Calu3 (cell line): ENCODE data around the gene MDM4. TPM values are rescaled to one million over a fixed set of nuclear protein-coding genes. Genes with fewer than 3 reads are reported as not detected.

Experiments
- BruUV-seq: library from RNA; stranded (reverse); fragments of 400-500 nt; replicated peaks from 2 replicates; lab custom pipeline; 2021; lab: Mats Ljungman, UMichigan
- CTCF ChIA-PET: fragments of 300-600 bp; sonication (Branson Sonifier 250); formaldehyde crosslinking; loops from one replicate; lab custom pipeline; 2022; ENCODE audit warnings: antibody characterized with exemption; lab: Charles Lee
- DNase-seq: peaks from one replicate; pipeline ENCODE4 v3.0.0; 2022
- H3K27ac Mint-ChIP-seq: one replicate; pipeline ENCODE4 v1.8.0; 2022; ENCODE audit warnings: mixed read lengths; ENCODE audit not compliant: unreplicated experiment
- H3K27me3 Mint-ChIP-seq: one replicate; pipeline ENCODE4 v1.8.0; 2022; ENCODE audit warnings: mixed read lengths; ENCODE audit not compliant: unreplicated experiment
- H3K36me3 Mint-ChIP-seq: one replicate; pipeline ENCODE4 v1.8.0; 2022; ENCODE audit warnings: mild to moderate bottlenecking, moderate library complexity, mixed read lengths; ENCODE audit not compliant: insufficient read depth, unreplicated experiment
- H3K4me1 Mint-ChIP-seq: one replicate; pipeline ENCODE4 v1.8.0; 2022; ENCODE audit warnings: mild to moderate bottlenecking, low read depth, mixed read lengths; ENCODE audit not compliant: unreplicated experiment
- H3K4me3 Mint-ChIP-seq: one replicate; pipeline ENCODE4 v1.8.0; 2022; ENCODE audit warnings: mild to moderate bottlenecking, low read depth, moderate library complexity, mixed read lengths; ENCODE audit not compliant: unreplicated experiment
- H3K9me3 Mint-ChIP-seq: one replicate; pipeline ENCODE4 v1.8.0; 2022; ENCODE audit warnings: low read depth, mixed read lengths; ENCODE audit not compliant: unreplicated experiment
- CTCF ChIP-seq: fragments of 200-600 bp; IDR thresholded peaks from one replicate; pipeline ENCODE4 v1.8.0; 2022; ENCODE audit warnings: antibody characterized with exemption; ENCODE audit not compliant: unreplicated experiment
- intact Hi-C: fragments of 100-400 bp; cut with micrococcal nuclease; formaldehyde crosslinking; loops from one replicate; pipeline ENCODE4 v1.10.0; 2022; ENCODE audit not compliant: unreplicated experiment
- total RNA-seq: library from RNA; stranded (reverse); gene quantifications from 2 replicates; pipeline ENCODE4 v1.2.3, GENCODE V29; 2022

Gene MDM4
- total RNA-seq, 1 experiment from 2014 or later, result 106 TPM

GRCh38 chr1:204599596-204599995 is 83.4 kb downstream of the MDM4 start:
- intact Hi-C loops, result no loop called here
- no peak for DNase-seq
- H3K4me3 Mint-ChIP-seq, result no peak overlapping the region
- CTCF ChIA-PET, result no interaction called here
- BruUV-seq, result no TSS peak
- TF ChIP-seq CTCF, result no peak
- H3K27me3 Mint-ChIP-seq, result peaks cover 19% of the 10 kb centered on the region
- peaks cover 9% of the 10 kb centered on the region for H3K4me1 Mint-ChIP-seq
- no peaks in the 10 kb centered on the region for H3K9me3 Mint-ChIP-seq
- H3K36me3 Mint-ChIP-seq, result no peaks in the 10 kb centered on the region
- H3K27ac Mint-ChIP-seq, result no peak overlapping the region

GRCh38 chr1:204600203-204600602 is 84.0 kb downstream of the MDM4 start:
- CTCF ChIA-PET, result no interaction called here
- Mint-ChIP-seq H3K36me3 (no peaks in the 10 kb centered on the region), H3K27me3 (peaks cover 19% of the 10 kb centered on the region), H3K27ac (no peak overlapping the region), H3K9me3 (no peaks in the 10 kb centered on the region), H3K4me1 (peaks cover 9% of the 10 kb centered on the region), H3K4me3 (no peak overlapping the region)
- no peak for DNase-seq
- BruUV-seq, result no TSS peak
- intact Hi-C loops, result no loop called here
- no peak for TF ChIP-seq CTCF

GRCh38 chr1:204600968-204601367 is 84.8 kb downstream of the MDM4 start:
- Mint-ChIP-seq H3K4me3 (no peak overlapping the region), H3K27ac (no peak overlapping the region), H3K36me3 (no peaks in the 10 kb centered on the region), H3K27me3 (peaks cover 19% of the 10 kb centered on the region), H3K4me1 (peaks cover 1% of the 10 kb centered on the region), H3K9me3 (no peaks in the 10 kb centered on the region)
- peak; percentile 32 for TF ChIP-seq CTCF
- BruUV-seq, result no TSS peak
- no peak for DNase-seq
- intact Hi-C loops, result no loop called here
- CTCF ChIA-PET, result no interaction called here

- Mint-ChIP-seq H3K9me3 (no peaks in the 10 kb centered on the region), H3K4me1 (no peaks in the 10 kb centered on the region), H3K4me3 (no peak overlapping the region), H3K27ac (no peak overlapping the region), H3K36me3 (no peaks in the 10 kb centered on the region), H3K27me3 (peaks cover 21% of the 10 kb centered on the region)
- intact Hi-C loops, result no loop called here
- no peak for DNase-seq
- CTCF ChIA-PET, result interaction anchor here (0.9 kb wide), 1 partner anchor 205 kb away, joined by 3 read pairs; no protein-coding TSS in a partner anchor
- no TSS peak for BruUV-seq
- no peak for TF ChIP-seq CTCF
Measured at GRCh38 chr1:204602111-204602579, 85.9 kb downstream of the MDM4 start.
